ENCODE data around the gene GJA10. TPM values are rescaled to one million over a fixed set of nuclear protein-coding genes. Genes with fewer than 3 reads are reported as not detected.
"Not testable (repeated sequence)": the region's sequence is repeated elsewhere in the genome, so short reads cannot be mapped to it uniquely, and the experiment has no call there.

Gene GJA10
- total RNA-seq = not detected in 2 replicates

GRCh38 chr6:89894169-89894568 lies at the start of gene GJA10:
GJA10 (plus strand) TSS chr6:89894469; CDS start chr6:89894469, 0 bp downstream.
- no peak for DNase-seq

- not testable (repeated sequence) for DNase-seq
These were observed 46.8 kb upstream of the GJA10 start for GRCh38 chr6:89847513-89847912.

- no peak for DNase-seq
These were observed 41.2 kb upstream of the GJA10 start for GRCh38 chr6:89853068-89853467.

- no peak for DNase-seq
These were observed 36.2 kb upstream of the GJA10 start for GRCh38 chr6:89858041-89858440.

- DNase-seq = no peak
These were observed 34.5 kb upstream of the GJA10 start for GRCh38 chr6:89859744-89860143.

DNA sequence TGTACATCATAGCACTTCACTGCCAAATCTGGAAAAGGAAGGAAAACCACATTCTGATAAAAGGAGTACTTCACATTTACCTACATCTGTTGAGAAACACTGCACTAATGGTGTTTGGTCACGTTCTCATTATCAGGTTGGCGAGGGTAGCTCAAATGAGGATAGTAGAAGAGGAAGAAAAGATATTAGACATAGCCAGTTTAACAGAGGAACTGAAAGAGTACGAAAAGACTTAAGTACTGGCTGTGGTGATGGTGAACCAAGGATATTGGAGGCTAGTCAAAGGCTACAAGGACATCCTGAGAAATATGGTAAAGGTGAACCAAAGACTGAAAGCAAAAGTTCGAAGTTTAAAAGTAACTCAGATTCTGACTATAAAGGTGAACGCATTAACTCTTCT lies 32.0 kb upstream of the GJA10 start:
- DNase-seq = no peak

- no peak for DNase-seq
These were observed 31.6 kb upstream of the GJA10 start for GRCh38 chr6:89862698-89863097.

GRCh38 chr6:89866024-89866678 lies 28.1 kb upstream of the GJA10 start:
- no peak for DNase-seq

GRCh38 chr6:89873721-89874120 lies 20.5 kb upstream of the GJA10 start:
- DNase-seq = no peak

DNA sequence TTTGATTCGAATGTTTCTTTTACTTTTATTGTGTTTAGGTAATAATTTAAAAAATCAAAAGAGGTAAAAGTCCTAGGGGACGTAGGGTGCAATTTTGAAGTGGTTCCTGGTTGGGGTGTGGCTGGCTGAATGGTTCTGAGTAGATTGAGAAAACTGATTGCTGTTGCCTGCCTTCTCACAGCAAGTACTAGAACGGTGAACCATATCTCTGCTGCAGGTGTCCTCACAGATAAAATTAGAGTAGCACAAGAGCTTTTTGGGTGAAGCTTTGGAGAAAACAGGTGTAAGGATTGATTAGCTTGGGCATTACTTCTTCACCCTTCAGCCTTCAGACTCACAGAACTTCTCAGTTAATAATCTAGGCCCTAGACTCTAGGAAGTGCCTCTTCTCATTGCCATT lies 19.8 kb upstream of the GJA10 start:
- no peak for DNase-seq

DNA sequence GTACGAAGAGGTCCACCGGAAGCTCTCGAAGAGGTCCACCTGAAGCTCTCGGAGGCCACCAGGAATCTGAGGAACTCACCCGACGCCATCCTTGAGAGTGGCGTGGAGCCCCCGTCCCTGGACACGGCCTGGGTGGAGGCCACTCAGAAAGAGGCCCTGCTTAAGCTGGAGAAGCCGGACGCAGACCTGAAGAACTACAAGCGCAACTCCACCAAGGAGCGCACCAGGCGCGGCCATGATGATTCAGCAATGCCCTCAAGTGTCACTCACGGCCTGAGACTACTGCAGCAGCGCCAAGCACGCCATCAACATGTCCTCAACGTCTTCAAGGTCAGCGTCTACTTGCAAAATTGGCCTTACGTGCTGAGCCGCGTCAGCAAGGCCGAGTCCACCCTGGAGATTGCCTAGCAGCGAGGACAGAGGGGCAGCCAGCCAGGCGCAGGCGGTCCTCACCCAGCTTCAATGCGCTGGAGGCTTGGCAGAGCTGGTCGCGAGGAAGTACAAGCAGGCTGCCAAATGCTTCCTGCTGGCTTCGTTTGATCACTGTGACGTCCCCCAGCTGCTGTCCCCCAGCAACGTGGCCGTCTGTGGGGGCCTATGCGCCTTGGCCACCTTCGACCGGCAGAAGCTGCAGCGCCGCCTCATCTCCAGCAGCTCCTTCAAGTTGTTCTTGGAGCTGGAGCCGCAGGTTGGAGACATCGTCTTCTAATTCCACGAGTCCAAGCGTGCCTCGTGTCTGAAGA lies 7.7 kb upstream of the GJA10 start:
- no peak for DNase-seq

- DNase-seq = peak; percentile 5
These were observed 6.7 kb upstream of the GJA10 start for GRCh38 chr6:89887452-89888137.

- DNase-seq = no peak
These were observed 6.1 kb upstream of the GJA10 start for GRCh38 chr6:89888138-89888514.

DNA sequence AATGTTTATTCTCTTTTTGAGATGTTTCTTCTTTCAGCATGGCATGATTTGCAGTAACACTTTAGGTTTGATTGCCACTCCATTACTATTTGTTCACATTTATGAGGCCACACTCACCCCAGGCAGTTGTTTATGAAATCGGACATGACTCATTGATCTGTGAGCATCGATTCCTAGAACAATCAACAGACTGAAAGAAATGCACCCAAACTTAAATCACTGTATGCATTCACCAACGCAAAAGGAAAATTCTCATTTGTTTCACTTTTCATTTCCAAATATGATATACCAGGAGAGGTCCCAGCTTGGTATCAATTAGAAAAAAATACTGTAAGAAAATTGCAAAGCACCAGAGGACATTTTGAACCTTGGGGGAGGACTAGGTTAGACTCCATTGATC lies 5.4 kb upstream of the GJA10 start:
- no peak for DNase-seq

- not testable (repeated sequence) for DNase-seq
These were observed 3.3 kb upstream of the GJA10 start for GRCh38 chr6:89890845-89891528.

DNA sequence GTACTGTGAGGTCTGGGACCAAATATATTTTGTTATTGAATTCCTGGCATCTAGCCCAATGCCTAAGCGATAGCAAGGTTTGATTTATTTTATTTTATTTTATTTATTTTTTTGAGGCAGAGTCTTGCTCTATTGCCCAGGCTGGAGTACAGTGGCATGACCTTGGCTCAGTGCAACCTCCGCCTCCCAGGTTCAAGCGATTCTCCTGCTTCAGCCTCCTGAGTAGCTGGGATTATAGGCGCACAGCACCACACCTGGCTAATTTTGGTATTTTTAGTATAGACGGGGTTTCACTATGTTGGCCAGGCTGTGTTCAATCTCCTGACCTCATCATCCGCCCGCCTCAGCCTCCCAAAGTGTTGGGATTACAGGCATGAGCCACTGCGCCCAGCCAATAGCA lies 1.7 kb upstream of the GJA10 start:
- DNase-seq = not testable (repeated sequence)

DNA sequence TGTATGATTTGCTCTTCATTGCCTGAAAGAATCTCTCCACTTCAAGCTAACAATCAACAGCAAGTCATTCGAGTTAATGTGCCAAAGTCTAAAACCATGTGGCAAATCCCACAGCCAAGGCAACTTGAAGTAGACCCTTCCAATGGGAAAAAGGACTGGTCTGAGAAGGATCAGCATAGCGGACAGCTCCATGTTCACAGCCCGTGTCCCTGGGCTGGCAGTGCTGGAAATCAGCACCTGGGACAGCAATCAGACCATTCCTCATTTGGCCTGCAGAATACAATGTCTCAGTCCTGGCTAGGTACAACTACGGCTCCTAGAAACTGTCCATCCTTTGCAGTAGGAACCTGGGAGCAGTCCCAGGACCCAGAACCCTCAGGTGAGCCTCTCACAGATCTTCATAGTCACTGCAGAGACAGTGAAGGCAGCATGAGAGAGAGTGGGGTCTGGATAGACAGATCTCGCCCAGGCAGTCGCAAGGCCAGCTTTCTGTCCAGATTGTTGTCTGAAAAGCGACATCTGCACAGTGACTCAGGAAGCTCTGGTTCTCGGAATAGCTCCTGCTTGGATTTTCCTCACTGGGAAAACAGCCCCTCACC lies 1.1 kb downstream of the GJA10 start:
- peak; percentile 76 for DNase-seq

- DNase-seq = not testable (repeated sequence)
These were observed 16.0 kb downstream of the GJA10 start for GRCh38 chr6:89910001-89910901.

- DNase-seq = no peak
These were observed 16.6 kb downstream of the GJA10 start for GRCh38 chr6:89910902-89911240.

- DNase-seq = no peak
These were observed 22.1 kb downstream of the GJA10 start for GRCh38 chr6:89916136-89916920.

GRCh38 chr6:89917216-89917615 lies 22.9 kb downstream of the GJA10 start:
- DNase-seq = no peak

All from dermis blood vessel endothelial cell (primary cell).